GM21390 (cell line): ENCODE results near the gene OAT.

Experiments
- ATAC-seq: cut with Tn5 transposase; IDR thresholded peaks from one replicate; pipeline ENCODE4 v1.9.1; 2021; ENCODE audit not compliant: unreplicated experiment

OAT gene

GRCh38 chr10:124354411-124355382, 64.0 kb downstream of the OAT start:
- ATAC-seq = no peak

- no peak for ATAC-seq
Observed at GRCh38 chr10:124353896-124354295, 64.8 kb downstream of the OAT start.

GRCh38 chr10:124353091-124353815, 65.5 kb downstream of the OAT start:
- no peak for ATAC-seq

GRCh38 chr10:124351481-124352220, 67.1 kb downstream of the OAT start:
- no peak for ATAC-seq

- ATAC-seq = no peak
Observed at GRCh38 chr10:124350806-124351205, 67.9 kb downstream of the OAT start.

GRCh38 chr10:124349996-124350280, 68.8 kb downstream of the OAT start:
- ATAC-seq = no peak

- ATAC-seq = no peak
Observed at GRCh38 chr10:124349231-124349995, 69.3 kb downstream of the OAT start.

GRCh38 chr10:124348801-124349200, 69.9 kb downstream of the OAT start:
- no peak for ATAC-seq

GRCh38 chr10:124347956-124348355, 70.8 kb downstream of the OAT start:
- ATAC-seq = no peak
